PC-9 (cell line): ENCODE results near the gene ASCC3. TPM values are rescaled to one million over a fixed set of nuclear protein-coding genes. Genes with fewer than 3 reads are reported as not detected.

ENCODE experiments used
- BruUV-seq: library from RNA; stranded (reverse); fragments of 400-500 nt; replicated peaks from 2 replicates; lab custom pipeline; 2021; lab: Mats Ljungman, UMichigan
- CTCF ChIA-PET: fragments of 300-600 bp; sonication (Branson Sonifier 250); formaldehyde crosslinking; loops from one replicate; lab custom pipeline; 2022; ENCODE audit warnings: antibody characterized with exemption; lab: Charles Lee
- POLR2A ChIA-PET: fragments of 300-600 bp; sonication (Branson Sonifier 250); formaldehyde crosslinking; loops from one replicate; lab custom pipeline; 2022; ENCODE audit warnings: antibody characterized with exemption; ENCODE audit not compliant: unreplicated experiment; lab: Charles Lee
- DNase-seq, 2 experiments: peaks; one replicate each; pipeline versions ENCODE4 v3.0.0 to v3.0.0-alpha.2; 2015 to 2022; ENCODE audit warnings: mixed read lengths in 1 of 2
- H2AFZ ChIP-seq: fragments of 200-600 bp; sonication (generic); 2 replicates; pipeline ENCODE4 v1.8.1; 2017; ENCODE audit warnings: antibody characterized with exemption
- H3F3A ChIP-seq: fragments of 200-600 bp; sonication (generic); 2 replicates; pipeline ENCODE4 v1.8.1; 2017; ENCODE audit warnings: antibody characterized with exemption, mild to moderate bottlenecking, low read depth; ENCODE audit not compliant: insufficient read depth
- H3K27ac ChIP-seq: fragments of 200-600 bp; sonication (generic); 2 replicates; pipeline ENCODE4 v1.6.1; 2016; ENCODE audit warnings: mixed run types
- H3K27me3 ChIP-seq: fragments of 200-600 bp; sonication (generic); 2 replicates; pipeline ENCODE4 v1.6.1; 2016; ENCODE audit warnings: low read depth, mixed run types; ENCODE audit not compliant: insufficient read depth
- H3K36me3 ChIP-seq: fragments of 200-600 bp; sonication (generic); 2 replicates; pipeline ENCODE4 v1.6.1; 2016; ENCODE audit warnings: low read depth, mixed run types
- H3K4me1 ChIP-seq: fragments of 200-600 bp; sonication (generic); replicated peaks from 2 replicates; pipeline ENCODE4 v1.6.1; 2016; ENCODE audit warnings: mixed run types; ENCODE audit not compliant: insufficient read depth
- H3K4me2 ChIP-seq: fragments of 200-600 bp; sonication (generic); 2 replicates; pipeline ENCODE4 v1.6.1; 2017; ENCODE audit warnings: mixed run types
- H3K4me3 ChIP-seq: fragments of 200-600 bp; sonication (generic); 2 replicates; pipeline ENCODE4 v1.6.1; 2016; ENCODE audit warnings: mixed run types
- H3K79me2 ChIP-seq: fragments of 200-600 bp; sonication (generic); 2 replicates; pipeline ENCODE4 v1.6.1; 2017; ENCODE audit warnings: low read depth, mixed run types
- H3K9me2 ChIP-seq: fragments of 200-600 bp; sonication (generic); 2 replicates; pipeline ENCODE4 v1.8.1; 2017; ENCODE audit warnings: mild to moderate bottlenecking; ENCODE audit not compliant: insufficient read depth
- H3K9me3 ChIP-seq: fragments of 200-600 bp; sonication (generic); 2 replicates; pipeline ENCODE4 v1.8.1; 2016; ENCODE audit warnings: low read depth; ENCODE audit not compliant: insufficient read depth
- H4K20me1 ChIP-seq: fragments of 200-600 bp; sonication (generic); 2 replicates; pipeline ENCODE4 v1.8.1; 2017; ENCODE audit not compliant: insufficient read depth
- CTCF ChIP-seq: fragments of 200-600 bp; sonication (generic); conservative IDR thresholded peaks from 2 replicates; pipeline ENCODE4 v1.6.1; 2017; ENCODE audit warnings: mixed run types, antibody characterized with exemption, mild to moderate bottlenecking, moderate library complexity
- EZH2 ChIP-seq: fragments of 200-600 bp; sonication (generic); IDR thresholded peaks from 2 replicates; pipeline ENCODE4 v1.8.0; 2017; ENCODE audit warnings: antibody characterized with exemption, low read depth
- intact Hi-C: fragments of 100-400 bp; cut with micrococcal nuclease; formaldehyde crosslinking; loops from one replicate; pipeline ENCODE4 v1.10.0; 2022; ENCODE audit not compliant: unreplicated experiment
- total RNA-seq: library from RNA; stranded (reverse); gene quantifications from 2 replicates; pipeline ENCODE4 v1.2.3, GENCODE V29; 2021

ASCC3 gene
- total RNA-seq, 1 experiment from 2014 or later, result 29.4 TPM

- Histone ChIP-seq H3F3A (no peaks in the 10 kb centered on the region), H2AFZ (no peak overlapping the region), H3K9me3 (no peaks in the 10 kb centered on the region), H3K27ac (no peak overlapping the region), H3K4me3 (no peak overlapping the region), H3K36me3 (peaks cover 3% of the 10 kb centered on the region; the same call in 1 of the 2 replicates), H3K9me2 (no peaks in the 10 kb centered on the region), H3K79me2 (no peaks in the 10 kb centered on the region), H4K20me1 (no peaks in the 10 kb centered on the region), H3K4me1 (no peaks in the 10 kb centered on the region), H3K4me2 (no peak overlapping the region), H3K27me3 (no peaks in the 10 kb centered on the region)
- no TSS peak for BruUV-seq
- intact Hi-C loops, result no loop called here
- ChIA-PET POLR2A (no interaction called here), CTCF (no interaction called here)
- no peak for DNase-seq
- no peak for TF ChIP-seq CTCF
- no peak for TF ChIP-seq EZH2
Measured at GRCh38 chr6:100845676-100846075, 35.5 kb downstream of the ASCC3 start.

GRCh38 chr6:100839419-100839818, 41.7 kb downstream of the ASCC3 start:
- Histone ChIP-seq H3K79me2 (no peaks in the 10 kb centered on the region), H3F3A (no peaks in the 10 kb centered on the region), H2AFZ (no peak overlapping the region), H3K27ac (no peak overlapping the region), H4K20me1 (no peaks in the 10 kb centered on the region), H3K27me3 (no peaks in the 10 kb centered on the region), H3K4me1 (no peaks in the 10 kb centered on the region), H3K4me3 (no peak overlapping the region), H3K36me3 (no peaks in the 10 kb centered on the region), H3K9me3 (no peaks in the 10 kb centered on the region), H3K9me2 (no peaks in the 10 kb centered on the region), H3K4me2 (no peak overlapping the region)
- no TSS peak for BruUV-seq
- ChIA-PET POLR2A (no interaction called here), CTCF (no interaction called here)
- intact Hi-C loops, result no loop called here
- TF ChIP-seq EZH2, result no peak
- TF ChIP-seq CTCF, result no peak
- no peak for DNase-seq

- no peak overlapping the region for H3K4me3 ChIP-seq
- H3K9me2 ChIP-seq, result no peaks in the 10 kb centered on the region
- H3K27me3 ChIP-seq, result no peaks in the 10 kb centered on the region
- H3K27ac ChIP-seq, result no peak overlapping the region
- DNase-seq, result no peak
- CTCF ChIA-PET, result no interaction called here
- no peaks in the 10 kb centered on the region for H3F3A ChIP-seq
- H3K4me2 ChIP-seq, result no peak overlapping the region
- TF ChIP-seq EZH2 (no peak), CTCF (no peak)
- 0 out of 2 replicates have a peak, but pooled peaks cover 3% of the 10 kb centered on the region for H3K79me2 ChIP-seq
- intact Hi-C loops, result no loop called here
- H3K4me1 ChIP-seq, result no peaks in the 10 kb centered on the region
- POLR2A ChIA-PET, result no interaction called here
- no peak overlapping the region for H2AFZ ChIP-seq
- no TSS peak for BruUV-seq
- no peaks in the 10 kb centered on the region for H3K9me3 ChIP-seq
- no peaks in the 10 kb centered on the region for H4K20me1 ChIP-seq
- H3K36me3 ChIP-seq, result no peaks in the 10 kb centered on the region
Measured at GRCh38 chr6:100838011-100838410, 43.1 kb downstream of the ASCC3 start.
